ENCODE data around the gene MANSC1. TPM values are rescaled to one million over a fixed set of nuclear protein-coding genes. Genes with fewer than 3 reads are reported as not detected.
"Not testable (repeated sequence)": the region's sequence is repeated elsewhere in the genome, so short reads cannot be mapped to it uniquely, and the experiment has no call there.

MANSC1 gene
- total RNA-seq, 1 donor from 2014 or later: 9.2 TPM

DNA sequence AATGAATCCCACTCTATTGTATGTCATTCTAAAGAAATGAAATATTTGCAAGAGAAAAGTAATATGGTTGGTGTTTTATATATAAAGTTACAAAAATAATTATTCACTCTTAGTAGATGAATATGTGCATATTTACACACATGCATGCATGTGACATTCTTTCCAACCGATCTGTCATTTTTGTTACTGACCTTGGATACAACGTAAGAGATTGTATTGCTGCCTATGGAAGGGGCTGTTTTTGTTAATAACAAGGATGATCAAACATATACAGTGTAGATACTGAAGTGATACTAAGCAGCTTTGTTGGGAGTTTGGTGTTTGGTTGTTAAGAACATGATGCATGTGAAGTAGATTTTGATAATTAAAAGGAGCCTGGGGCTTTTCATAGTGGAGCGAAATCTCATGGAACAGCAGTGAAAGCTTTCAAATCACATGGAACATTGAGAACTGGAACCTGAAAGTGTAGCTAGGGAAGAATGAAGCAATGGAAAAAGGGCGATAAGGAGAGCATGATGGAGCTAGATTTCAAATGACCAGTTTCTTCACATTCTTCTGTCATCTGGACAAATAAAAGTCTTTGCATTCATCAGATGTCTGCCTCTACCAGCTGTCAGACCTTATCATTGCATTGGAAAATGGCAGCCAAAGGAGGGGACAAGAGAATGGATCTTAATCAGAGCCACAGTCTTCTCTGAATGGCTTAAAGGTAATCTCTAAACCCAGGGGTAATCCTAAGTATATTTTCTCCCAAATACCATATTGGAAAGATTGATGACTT, 16.8 kb upstream of the MANSC1 start:
- DNase-seq (ENCODE audit: low spot score): no peak
- intact Hi-C loops (cut with DNase I): no loop called here

- intact Hi-C loops (cut with DNase I): no loop called here
Measured at GRCh38 chr12:12365931-12366431, 15.9 kb upstream of the MANSC1 start.

DNA sequence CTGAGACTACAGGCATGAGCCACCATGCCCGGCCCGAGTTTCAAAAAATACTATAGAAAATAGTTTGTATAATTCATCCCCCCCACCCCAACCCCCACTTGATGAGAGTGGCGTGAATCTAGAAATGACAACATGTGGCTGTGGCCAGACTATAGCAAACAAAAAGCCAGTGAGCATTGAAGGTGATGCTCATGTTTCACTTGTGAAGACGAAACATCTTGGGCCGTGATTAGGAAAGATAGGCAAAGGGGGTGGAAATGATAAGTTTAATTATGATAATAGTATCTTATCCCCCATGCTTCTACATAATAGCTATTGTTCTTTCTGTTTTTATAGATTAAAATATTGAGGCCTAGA, 15.4 kb upstream of the MANSC1 start:
- no peak for DNase-seq (ENCODE audit: low spot score)
- intact Hi-C loops (cut with DNase I): no loop called here

More at GRCh38 chr12:12365931-12366431, 15.9 kb upstream of the MANSC1 start:
- DNase-seq (ENCODE audit: low spot score): no peak

GRCh38 chr12:12364787-12365445, 14.9 kb upstream of the MANSC1 start:
- intact Hi-C loops (cut with DNase I): no loop called here
- no peak for DNase-seq (ENCODE audit: low spot score)

DNA sequence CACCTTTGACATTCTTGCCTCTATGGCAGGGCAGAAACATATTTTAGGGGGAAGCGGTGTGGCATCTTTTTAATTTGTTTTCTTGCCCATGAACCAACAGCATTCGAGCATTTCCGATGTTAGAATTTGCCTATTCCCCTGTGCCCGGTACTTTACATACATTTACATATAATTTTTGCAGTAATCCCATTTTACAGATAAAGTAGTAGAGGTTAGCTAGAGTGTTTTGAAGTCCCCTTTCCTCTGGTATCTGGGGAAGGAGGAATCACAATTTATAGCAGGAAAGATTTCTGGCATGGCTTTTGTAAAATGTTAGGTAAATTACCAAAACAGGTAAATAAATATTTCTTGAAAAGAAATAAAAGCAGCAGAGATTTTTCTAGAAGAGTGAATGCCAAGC, 8.5 kb upstream of the MANSC1 start:
- intact Hi-C loops (cut with DNase I): no loop called here
- no peak for DNase-seq (ENCODE audit: low spot score)

DNA sequence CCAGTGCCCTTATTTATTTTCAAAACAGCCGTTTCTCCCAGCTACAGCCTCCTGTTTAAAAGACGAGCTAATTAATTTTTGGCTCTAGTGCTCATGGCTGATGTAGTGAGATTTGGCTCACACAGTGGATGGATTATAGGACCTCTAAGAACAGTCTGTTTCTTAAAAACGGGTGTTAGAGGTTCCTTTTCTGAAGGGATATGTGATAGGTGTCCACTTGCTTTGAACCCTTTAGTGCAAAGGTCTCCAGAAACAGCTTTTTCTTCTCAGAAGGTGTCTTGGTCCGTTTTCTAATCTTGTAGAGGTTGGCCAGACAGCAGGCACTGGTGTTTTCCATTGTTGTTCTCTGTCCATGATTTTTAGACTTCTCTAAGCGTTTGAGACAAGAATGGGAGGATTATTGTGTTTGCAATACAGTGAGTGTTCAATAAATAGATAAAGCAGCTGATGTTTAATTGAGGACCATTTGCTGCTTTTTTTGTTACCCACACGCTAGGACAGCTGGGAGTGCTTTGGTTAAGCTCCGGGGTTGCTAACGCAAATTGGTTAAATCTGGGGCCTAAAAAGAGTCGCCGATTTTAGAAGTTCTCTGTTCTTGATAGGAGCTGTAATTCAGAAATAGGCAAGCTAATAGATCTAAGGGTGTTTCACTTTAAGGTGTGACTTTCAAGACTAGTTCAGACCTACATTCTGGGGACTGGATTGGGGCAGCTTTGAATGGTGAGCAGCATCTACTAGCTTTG, 7.8 kb upstream of the MANSC1 start:
- intact Hi-C loops (cut with DNase I): no loop called here
- no peak for DNase-seq (ENCODE audit: low spot score)

- intact Hi-C loops (cut with DNase I): no loop called here
- peak; percentile 99 for DNase-seq (ENCODE audit: low spot score)
Measured at GRCh38 chr12:12356896-12357718, 7.1 kb upstream of the MANSC1 start, which contains the start of gene BORCS5. BORCS5 (plus strand) TSS chr12:12357078; CDS start chr12:12357452, 374 bp downstream.

GRCh38 chr12:12356467-12356895, 6.4 kb upstream of the MANSC1 start:
- intact Hi-C loops (cut with DNase I): no loop called here
- no peak for DNase-seq (ENCODE audit: low spot score)

DNA sequence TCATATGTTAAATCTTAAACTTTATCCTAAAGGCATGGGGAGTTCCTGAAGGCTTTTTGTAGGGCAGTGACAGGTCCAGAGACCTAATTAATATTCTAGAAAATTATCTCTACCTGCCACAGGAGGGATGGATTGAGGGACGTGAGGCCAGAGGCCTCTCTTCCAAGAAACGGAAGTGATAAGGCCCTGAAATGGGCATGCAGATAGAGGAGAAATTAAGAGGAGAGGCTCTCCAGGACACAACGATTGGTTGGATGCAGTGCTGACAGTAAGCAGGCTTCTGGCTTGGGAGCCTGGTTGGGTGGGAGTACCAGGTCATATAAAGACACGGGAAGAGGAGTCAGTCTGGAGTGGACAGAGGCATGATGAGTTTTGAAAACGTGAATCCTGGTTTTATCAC, 3.8 kb upstream of the MANSC1 start:
- no peak for DNase-seq (ENCODE audit: low spot score)
- intact Hi-C loops (cut with DNase I): no loop called here

DNA sequence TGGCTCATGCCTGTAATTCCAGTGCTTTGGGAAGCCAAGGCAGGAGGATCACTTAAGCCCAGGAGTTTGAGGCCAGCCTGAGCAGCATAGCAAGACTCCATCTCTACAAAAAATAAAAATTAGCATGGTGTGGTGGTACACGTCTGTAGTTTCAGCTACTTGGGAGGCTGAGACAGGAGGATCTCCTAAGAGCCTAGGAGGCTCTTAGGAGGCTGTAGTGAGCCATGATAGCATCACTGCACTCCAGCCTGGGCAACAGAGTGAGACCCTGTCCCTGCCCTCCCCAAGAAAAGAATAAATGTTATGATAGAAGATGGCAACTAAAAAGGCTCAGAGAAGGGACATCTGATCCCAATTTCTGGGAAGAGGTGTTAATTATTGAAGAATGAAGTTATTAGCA, 3.2 kb upstream of the MANSC1 start:
- intact Hi-C loops (cut with DNase I): no loop called here
- DNase-seq (ENCODE audit: low spot score): no peak

DNA sequence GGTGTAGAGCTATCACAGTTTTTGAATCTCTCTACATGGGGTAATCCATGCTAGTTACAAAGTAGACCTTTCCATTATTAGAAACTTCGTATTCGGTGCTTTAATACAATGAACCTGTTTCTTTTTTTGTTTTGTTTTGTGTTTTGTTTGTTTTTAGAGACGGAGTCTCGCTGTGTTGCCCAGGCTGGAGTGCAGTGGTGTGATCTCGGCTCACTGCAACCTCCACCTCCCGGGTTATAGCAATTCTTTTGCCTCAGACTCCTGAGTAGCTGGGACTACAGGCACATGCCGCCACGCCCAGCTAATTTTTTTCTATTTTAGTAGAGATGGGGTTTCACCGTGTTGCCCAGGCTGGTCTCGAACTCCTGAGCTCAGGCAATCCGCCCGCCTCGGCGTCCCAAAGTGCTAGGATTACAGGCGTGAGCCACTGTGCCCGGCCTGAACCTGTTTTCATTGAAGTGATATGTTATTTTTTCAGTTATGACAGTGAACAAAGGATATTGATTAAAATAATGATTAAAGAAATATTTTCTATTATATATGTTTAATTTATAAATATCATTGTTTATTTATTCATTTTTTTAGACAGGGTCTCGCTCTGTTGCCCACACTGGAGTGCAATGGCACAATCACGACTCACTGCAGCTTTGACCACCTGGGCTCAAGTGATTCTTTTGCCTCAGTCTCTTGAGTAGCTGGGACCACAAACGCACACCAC, 1.6 kb upstream of the MANSC1 start:
- DNase-seq (ENCODE audit: low spot score); intact Hi-C loops (cut with DNase I): not testable (repeated sequence)

DNA sequence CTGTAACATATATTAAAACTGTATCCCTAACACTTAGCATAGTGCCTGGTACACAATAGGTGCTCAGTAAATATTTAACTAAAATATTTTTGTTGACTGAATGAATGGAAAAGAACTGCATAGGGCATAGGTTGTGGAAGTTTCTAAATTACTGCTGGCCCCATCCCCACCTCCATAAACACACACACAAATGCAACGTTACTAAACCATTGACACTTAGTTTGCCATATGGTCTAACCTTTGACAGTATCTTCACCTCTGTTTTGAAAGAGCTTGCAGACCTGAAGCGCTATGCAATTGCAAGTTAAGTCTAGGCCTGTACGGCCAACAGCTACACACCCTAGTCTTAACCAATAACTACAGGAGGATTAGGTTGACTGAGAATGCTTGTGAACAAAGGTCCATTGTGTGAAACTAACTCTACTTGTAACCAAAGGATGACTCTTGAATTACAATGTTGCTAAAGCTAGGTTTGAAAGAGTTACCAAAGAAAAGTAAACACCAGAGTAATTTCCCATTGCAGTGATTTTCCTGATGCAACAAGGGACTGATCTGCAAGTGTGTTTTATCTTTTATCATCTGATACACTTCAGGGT, 924 bp upstream of the MANSC1 start:
- no peak for DNase-seq (ENCODE audit: low spot score)
- intact Hi-C loops (cut with DNase I): no loop called here

DNA sequence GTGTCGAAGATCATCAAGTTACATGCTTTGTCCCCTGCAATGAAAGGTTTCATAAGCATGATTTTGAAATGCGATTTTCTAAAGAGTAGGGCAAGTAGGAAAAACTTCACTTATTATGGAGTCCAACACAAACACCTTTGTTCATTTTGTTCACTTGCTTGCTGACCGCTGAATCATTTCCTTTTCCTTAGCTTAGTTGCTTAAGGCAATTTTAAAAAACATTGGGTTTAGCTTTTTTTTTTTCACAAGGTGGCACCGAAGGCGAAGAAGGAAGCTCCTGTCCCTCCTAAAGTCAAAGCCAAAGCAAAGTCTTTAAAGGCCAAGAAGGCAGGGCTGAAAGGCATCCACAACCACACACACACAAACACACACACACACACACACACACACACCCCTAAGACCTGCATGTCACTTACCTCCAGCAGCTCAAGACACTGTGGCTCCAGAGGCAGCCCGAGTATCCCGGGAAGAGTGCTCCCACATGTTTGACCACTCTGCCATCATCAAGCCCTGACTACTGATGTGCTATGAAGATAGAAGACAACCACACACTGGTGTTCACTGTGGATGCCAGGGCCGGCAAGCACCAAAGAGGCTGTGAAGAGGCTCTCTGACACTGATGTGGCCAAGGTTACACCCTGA, 11.4 kb downstream of the MANSC1 start:
- intact Hi-C loops (cut with DNase I): no loop called here
- DNase-seq (ENCODE audit: low spot score): no peak

DNA sequence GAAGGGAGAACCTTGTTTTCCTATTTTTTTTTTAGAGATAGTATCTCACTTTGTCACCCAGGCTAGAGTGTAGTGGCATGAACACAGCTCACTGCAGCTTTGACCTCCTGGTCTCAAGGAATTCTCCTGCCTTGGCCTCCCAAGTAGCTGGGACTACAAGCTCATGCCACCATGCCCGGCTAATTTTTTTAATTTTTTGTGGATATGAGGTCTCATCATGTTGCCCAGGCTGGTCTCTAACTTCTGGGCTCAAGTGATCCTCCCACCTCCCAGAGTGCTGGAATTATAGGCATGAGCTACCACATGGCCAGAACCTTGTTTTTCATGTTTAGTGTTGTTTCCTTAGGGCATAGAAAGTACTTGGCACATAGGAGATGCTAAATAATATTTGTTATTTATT, 13.5 kb downstream of the MANSC1 start:
- DNase-seq (ENCODE audit: low spot score): no peak
- intact Hi-C loops (cut with DNase I): no loop called here

GRCh38 chr12:12336049-12336411, 14.0 kb downstream of the MANSC1 start:
- no peak for DNase-seq (ENCODE audit: low spot score)
- intact Hi-C loops (cut with DNase I): no loop called here

- intact Hi-C loops (cut with DNase I): loop anchor here (5.0 kb wide), 1 partner anchor 252 kb away; no protein-coding TSS in a partner anchor
- no peak for DNase-seq (ENCODE audit: low spot score)
Measured at GRCh38 chr12:12334367-12335040, 15.5 kb downstream of the MANSC1 start.
